HFF-Myc (cell line): ENCODE results near the gene LRRC17.

Source experiments
- DNase-seq: peaks from one replicate; pipeline ENCODE4 v3.0.0-alpha.2; 2011; ENCODE audit warnings: low read depth; ENCODE audit errors: extremely low read depth
- H3K4me3 ChIP-seq: replicated peaks from 2 replicates; pipeline ENCODE4 v1.5.1; 2011; ENCODE audit warnings: low read depth, mild to moderate bottlenecking, control low read depth, low read length
- CTCF ChIP-seq: IDR thresholded peaks from 2 replicates; pipeline ENCODE4 v1.5.1; 2012; ENCODE audit warnings: mild to moderate bottlenecking, low read depth, low read length, control low read depth; ENCODE audit errors: missing control alignments

The LRRC17 gene

GRCh38 chr7:102916426-102916825 is 3.6 kb downstream of the LRRC17 start:
- no peak for TF ChIP-seq CTCF
- H3K4me3 ChIP-seq = no peak overlapping the region
- peak; percentile 41 for DNase-seq

- TF ChIP-seq CTCF = no peak
- no peak overlapping the region for H3K4me3 ChIP-seq
- DNase-seq = no peak
Measured at GRCh38 chr7:102916881-102917280, 4.1 kb downstream of the LRRC17 start.

- TF ChIP-seq CTCF = no peak
- no peak overlapping the region for H3K4me3 ChIP-seq
- no peak for DNase-seq
Measured at GRCh38 chr7:102917436-102918353, 4.9 kb downstream of the LRRC17 start.

GRCh38 chr7:102918845-102919244 is 6.0 kb downstream of the LRRC17 start:
- no peak for DNase-seq

GRCh38 chr7:102925976-102926782 is 13.4 kb downstream of the LRRC17 start:
- no peak for DNase-seq
- TF ChIP-seq CTCF = no peak
- no peak overlapping the region for H3K4me3 ChIP-seq

More at GRCh38 chr7:102918845-102919244, 6.0 kb downstream of the LRRC17 start:
- TF ChIP-seq CTCF = no peak
- H3K4me3 ChIP-seq = no peak overlapping the region

GRCh38 chr7:102926783-102927140 is 14.0 kb downstream of the LRRC17 start:
- no peak overlapping the region for H3K4me3 ChIP-seq
- no peak for TF ChIP-seq CTCF
- no peak for DNase-seq
